Neutrophil (primary cell): ENCODE results near the gene TMEM258.

ENCODE experiments used
- H3K27ac ChIP-seq: fragments of 200-600 bp; sonication (generic); 2 replicates; pipeline ENCODE4 v1.5.1; 2016; ENCODE audit warnings: mild to moderate bottlenecking, moderate library complexity
- H3K27me3 ChIP-seq: fragments of 200-600 bp; sonication (generic); 2 replicates; pipeline ENCODE4 v1.6.0; 2016; ENCODE audit warnings: mild to moderate bottlenecking
- H3K36me3 ChIP-seq: fragments of 200-600 bp; sonication (generic); 2 replicates; pipeline ENCODE4 v1.5.1; 2017
- H3K4me1 ChIP-seq, 2 experiments: fragments of 200-600 bp in 1 of 2; sonication (generic) in 1 of 2; 1 replicate in 1 of 2; 2 replicates in 1 of 2; pipeline versions ENCODE4 v1.5.1 to v1.6.1; 2013 to 2016; ENCODE audit warnings: low read depth in 1 of 2, low read length in 1 of 2, mild to moderate bottlenecking in 1 of 2, moderate library complexity in 1 of 2; ENCODE audit not compliant: control insufficient read depth in 1 of 2, insufficient read depth in 1 of 2
- H3K4me3 ChIP-seq, 2 experiments: fragments of 200-600 bp in 1 of 2; sonication (generic) in 1 of 2; 1 replicate in 1 of 2; 2 replicates in 1 of 2; pipeline ENCODE4 v1.5.1; 2013 to 2016; ENCODE audit warnings: low read depth in 1 of 2, low read length in 1 of 2, mild to moderate bottlenecking in 1 of 2, moderate library complexity in 1 of 2
- H3K9me3 ChIP-seq: fragments of 200-600 bp; sonication (generic); 2 replicates; pipeline ENCODE4 v1.5.1; 2016
- TF ChIP-seq, protein P1 (sequence below): fragments of 200-600 bp; sonication (generic); IDR thresholded peaks from 2 replicates; pipeline ENCODE4 v1.5.1; 2016; ENCODE audit warnings: antibody characterized with exemption

Gene TMEM258

GRCh38 chr11:61775606-61776554, 16.5 kb downstream of the TMEM258 start:
- no peaks in the 10 kb centered on the region for H3K9me3 ChIP-seq
- H3K4me1 ChIP-seq, result peaks cover 15 to 17% of the 10 kb centered on the region in 2 experiments
- no peaks in the 10 kb centered on the region for H3K36me3 ChIP-seq
- TF ChIP-seq, protein P1, sequence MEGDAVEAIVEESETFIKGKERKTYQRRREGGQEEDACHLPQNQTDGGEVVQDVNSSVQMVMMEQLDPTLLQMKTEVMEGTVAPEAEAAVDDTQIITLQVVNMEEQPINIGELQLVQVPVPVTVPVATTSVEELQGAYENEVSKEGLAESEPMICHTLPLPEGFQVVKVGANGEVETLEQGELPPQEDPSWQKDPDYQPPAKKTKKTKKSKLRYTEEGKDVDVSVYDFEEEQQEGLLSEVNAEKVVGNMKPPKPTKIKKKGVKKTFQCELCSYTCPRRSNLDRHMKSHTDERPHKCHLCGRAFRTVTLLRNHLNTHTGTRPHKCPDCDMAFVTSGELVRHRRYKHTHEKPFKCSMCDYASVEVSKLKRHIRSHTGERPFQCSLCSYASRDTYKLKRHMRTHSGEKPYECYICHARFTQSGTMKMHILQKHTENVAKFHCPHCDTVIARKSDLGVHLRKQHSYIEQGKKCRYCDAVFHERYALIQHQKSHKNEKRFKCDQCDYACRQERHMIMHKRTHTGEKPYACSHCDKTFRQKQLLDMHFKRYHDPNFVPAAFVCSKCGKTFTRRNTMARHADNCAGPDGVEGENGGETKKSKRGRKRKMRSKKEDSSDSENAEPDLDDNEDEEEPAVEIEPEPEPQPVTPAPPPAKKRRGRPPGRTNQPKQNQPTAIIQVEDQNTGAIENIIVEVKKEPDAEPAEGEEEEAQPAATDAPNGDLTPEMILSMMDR, result no peak
- H3K27me3 ChIP-seq, result peaks cover 26% of the 10 kb centered on the region
- H3K4me3 ChIP-seq, result no peak overlapping the region
- H3K27ac ChIP-seq, result no peak overlapping the region

DNA sequence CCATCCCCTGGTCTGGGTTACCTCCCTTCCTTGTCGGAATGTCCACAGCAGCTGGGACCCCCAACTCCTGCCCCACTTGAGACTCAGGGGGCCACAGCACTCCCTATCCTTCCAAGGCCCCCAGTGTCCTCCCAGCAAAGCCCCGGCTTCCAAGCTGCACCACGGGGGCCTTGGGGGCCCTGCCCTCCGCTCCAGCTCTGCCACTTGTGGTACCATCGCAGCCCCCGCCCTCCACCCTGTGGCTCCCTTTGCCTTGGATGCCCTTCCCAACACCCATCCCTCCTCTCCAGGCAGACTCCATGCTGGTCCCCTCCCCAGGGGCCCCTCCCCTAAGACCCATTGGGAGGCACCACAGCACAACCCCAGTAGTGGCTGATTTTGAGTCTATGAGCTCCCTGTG, 17.3 kb downstream of the TMEM258 start:
- no peak overlapping the region for H3K27ac ChIP-seq
- no peaks in the 10 kb centered on the region for H3K36me3 ChIP-seq
- H3K9me3 ChIP-seq, result no peaks in the 10 kb centered on the region
- peaks cover 15 to 17% of the 10 kb centered on the region in 2 experiments for H3K4me1 ChIP-seq
- TF ChIP-seq, protein P1, result no peak
- H3K4me3 ChIP-seq, result no peak overlapping the region
- peaks cover 26% of the 10 kb centered on the region for H3K27me3 ChIP-seq

DNA sequence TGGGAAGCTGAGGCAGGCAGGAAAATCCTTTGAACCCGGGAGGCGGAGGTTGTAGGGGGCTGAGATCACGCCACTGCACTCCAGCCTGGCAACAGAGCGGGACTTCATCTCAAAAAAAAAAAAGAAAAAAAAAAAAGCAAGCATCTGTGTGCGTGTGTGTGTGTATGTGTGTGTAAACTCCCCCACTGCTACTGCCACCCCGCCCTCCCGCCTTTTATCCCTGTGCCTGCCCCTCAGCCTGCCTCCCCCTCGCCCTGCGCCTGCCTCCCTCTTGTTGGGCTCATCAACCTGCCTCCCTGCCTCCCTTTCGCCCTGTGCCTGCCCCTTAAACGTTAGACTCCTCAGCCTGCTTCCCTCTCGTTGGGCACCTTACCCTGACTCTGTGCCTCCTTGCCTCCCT, 18.0 kb downstream of the TMEM258 start:
- Histone ChIP-seq H3K4me1 (peaks cover 15 to 17% of the 10 kb centered on the region in 2 experiments), H3K4me3 (no peak overlapping the region), H3K9me3 (no peaks in the 10 kb centered on the region), H3K27me3 (peaks cover 26% of the 10 kb centered on the region), H3K27ac (no peak overlapping the region), H3K36me3 (no peaks in the 10 kb centered on the region)
- TF ChIP-seq, protein P1, result no peak

GRCh38 chr11:61773809-61774208, 18.6 kb downstream of the TMEM258 start:
- Histone ChIP-seq H3K27ac (no peak overlapping the region), H3K27me3 (peaks cover 26% of the 10 kb centered on the region), H3K36me3 (no peaks in the 10 kb centered on the region), H3K4me3 (no peak overlapping the region), H3K4me1 (peaks cover 15 to 17% of the 10 kb centered on the region in 2 experiments), H3K9me3 (no peaks in the 10 kb centered on the region)
- TF ChIP-seq, protein P1, result no peak

DNA sequence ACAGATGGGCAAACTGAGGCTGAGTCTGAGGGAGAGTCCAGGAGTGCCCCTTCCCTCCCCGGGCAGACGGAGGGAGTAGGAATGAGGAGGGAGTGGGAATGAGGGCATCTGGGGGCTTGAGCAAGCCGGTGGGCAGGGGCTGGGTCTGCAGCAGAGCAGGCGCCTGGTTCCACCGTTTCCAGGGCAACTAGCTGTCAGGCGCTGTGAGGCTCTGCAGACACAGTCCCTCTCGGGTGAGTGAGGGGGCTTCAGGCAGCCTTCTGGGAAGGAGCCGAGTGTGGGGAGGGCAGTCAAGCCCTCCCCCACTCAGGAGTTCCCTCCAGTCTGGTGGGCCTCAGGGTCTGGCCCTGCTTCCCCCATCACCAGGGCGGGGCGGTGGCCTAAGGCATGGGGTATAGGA, 19.0 kb downstream of the TMEM258 start:
- TF ChIP-seq, protein P1, result no peak
- Histone ChIP-seq H3K4me1 (peaks cover 15 to 17% of the 10 kb centered on the region in 2 experiments), H3K27me3 (peaks cover 23% of the 10 kb centered on the region), H3K9me3 (no peaks in the 10 kb centered on the region), H3K36me3 (no peaks in the 10 kb centered on the region), H3K4me3 (no peak overlapping the region), H3K27ac (no peak overlapping the region)
